HCT116 (cell line): ENCODE data around the gene FBXL13. TPM values are rescaled to one million over a fixed set of nuclear protein-coding genes. Genes with fewer than 3 reads are reported as not detected.

Source experiments
- ATAC-seq: fragments of 200-7000 bp; cut with Tn5 transposase; 2 replicates; pipeline ENCODE4 v1.9.1; 2020; ENCODE audit warnings: mild to moderate bottlenecking, moderate library complexity
- BruUV-seq: library from RNA; stranded (reverse); fragments of 400-500 nt; replicated peaks from 2 replicates; lab custom pipeline; 2021; lab: Mats Ljungman, UMichigan
- CTCF ChIA-PET: fragments of 300-600 bp; sonication (Branson Sonifier 250); formaldehyde crosslinking; loops from one replicate; lab custom pipeline; 2021; ENCODE audit warnings: antibody characterized with exemption; lab: Charles Lee
- POLR2A ChIA-PET: fragments of 300-600, 350-600 bp; sonication (Branson Sonifier 250); formaldehyde crosslinking; loops from one replicate; lab custom pipeline; 2021; ENCODE audit warnings: antibody characterized with exemption; lab: Charles Lee
- RAD21 ChIA-PET, 2 experiments: fragments of 300-600 bp; sonication (Branson Sonifier 250); formaldehyde crosslinking; loops; one replicate each; lab custom pipeline; 2023; ENCODE audit warnings: low total read pairs in 2 of 2; ENCODE audit not compliant: uncharacterized antibody in 2 of 2, unreplicated experiment in 2 of 2, low non-redundant PET in 1 of 2; lab: Charles Lee
- DNase-seq: peaks from one replicate; pipeline ENCODE4 v3.0.0-alpha.2; 2010; ENCODE audit warnings: low read depth, low spot score
- H2AFZ ChIP-seq: fragments of 200-600 bp; shearing (Covaris generic), sonication (generic); 2 replicates; pipeline ENCODE4 v1.6.1; 2017; ENCODE audit warnings: low read depth, mixed run types, mixed read lengths, antibody characterized with exemption, low read length; ENCODE audit not compliant: poor library complexity, severe bottlenecking
- H3K27ac ChIP-seq: 2 replicates; pipeline ENCODE4 v1.5.1; 2012; ENCODE audit warnings: low read depth, low read length
- H3K27me3 ChIP-seq: fragments of 200-600 bp; sonication (generic); 2 replicates; pipeline ENCODE4 v1.6.1; 2016; ENCODE audit warnings: mixed run types, low read length, mixed read lengths; ENCODE audit not compliant: insufficient read depth
- H3K36me3 ChIP-seq, 2 experiments: fragments of 200-500 bp in 1 of 2; fragments of 200-600 bp in 1 of 2; sonication (Bioruptor generic) in 1 of 2; sonication (generic) in 1 of 2; 2 replicates each; pipeline versions ENCODE4 v1.5.1 to v1.6.1; 2014 to 2016; ENCODE audit warnings: low read length in 2 of 2, inconsistent platforms in 1 of 2, mixed read lengths in 1 of 2, mixed run types in 1 of 2; ENCODE audit not compliant: insufficient read depth in 2 of 2, control insufficient read depth in 1 of 2
- H3K4me1 ChIP-seq, 2 experiments: fragments of 200-600 bp in 1 of 2; sonication (generic) in 1 of 2; 2 replicates each; pipeline versions ENCODE4 v1.5.1 to v1.6.1; 2012 to 2017; ENCODE audit warnings: low read length in 2 of 2, inconsistent platforms in 1 of 2, mild to moderate bottlenecking in 1 of 2, mixed read lengths in 1 of 2, mixed run types in 1 of 2, moderate library complexity in 1 of 2; ENCODE audit not compliant: insufficient read depth in 2 of 2, control insufficient read depth in 1 of 2
- H3K4me2 ChIP-seq: fragments of 200-600 bp; sonication (generic); 2 replicates; pipeline ENCODE4 v1.6.1; 2017; ENCODE audit warnings: mixed run types, low read length, mixed read lengths
- H3K4me3 ChIP-seq, 2 experiments: fragments of 200-600 bp in 1 of 2; sonication (generic) in 1 of 2; replicated peaks in 1 of 2; 2 replicates each; pipeline ENCODE4 v1.5.1; 2011 to 2016; ENCODE audit warnings: low read length in 2 of 2, control low read depth in 1 of 2, low read depth in 1 of 2, mild to moderate bottlenecking in 1 of 2, mixed read lengths in 1 of 2, mixed run types in 1 of 2
- H3K79me2 ChIP-seq: fragments of 200-600 bp; sonication (generic); 2 replicates; pipeline ENCODE4 v1.6.1; 2017; ENCODE audit warnings: mild to moderate bottlenecking, mixed run types, low read length, moderate library complexity, mixed read lengths; ENCODE audit not compliant: insufficient read depth
- H3K9ac ChIP-seq: fragments of 200-600 bp; sonication (generic); 2 replicates; pipeline ENCODE4 v1.6.1; 2016; ENCODE audit warnings: low read length, mixed read lengths
- H3K9me2 ChIP-seq: fragments of 200-600 bp; sonication (generic), shearing (Covaris generic); 2 replicates; pipeline ENCODE4 v1.6.1; 2017; ENCODE audit warnings: mixed run types, mild to moderate bottlenecking, moderate library complexity; ENCODE audit not compliant: insufficient read depth
- H3K9me3 ChIP-seq, 2 experiments: fragments of 200-500 bp in 1 of 2; fragments of 200-600 bp in 1 of 2; sonication (Bioruptor generic) in 1 of 2; sonication (generic) in 1 of 2; 2 replicates each; pipeline ENCODE4 v1.6.1; 2014 to 2017; ENCODE audit warnings: low read length in 2 of 2, mixed read lengths in 2 of 2, inconsistent platforms in 1 of 2, low read depth in 1 of 2, mild to moderate bottlenecking in 1 of 2, mixed run types in 1 of 2, moderate library complexity in 1 of 2; ENCODE audit not compliant: control insufficient read depth in 1 of 2, insufficient read depth in 1 of 2
- H4K20me1 ChIP-seq: fragments of 200-600 bp; sonication (generic), shearing (Covaris generic); 2 replicates; pipeline ENCODE4 v1.6.1; 2017; ENCODE audit warnings: mixed run types, mild to moderate bottlenecking, moderate library complexity; ENCODE audit not compliant: insufficient read depth
- CEBPB ChIP-seq: IDR thresholded peaks from 2 replicates; pipeline ENCODE4 v1.6.1; 2012; ENCODE audit warnings: low read depth
- POLR2AphosphoS5 ChIP-seq: IDR thresholded peaks from 2 replicates; pipeline ENCODE4 v1.6.1; 2011; ENCODE audit warnings: mild to moderate bottlenecking, low read depth, low read length, moderate library complexity
- SIN3A ChIP-seq: IDR thresholded peaks from 2 replicates; pipeline ENCODE4 v1.6.1; 2012; ENCODE audit warnings: low read depth
- SRF ChIP-seq: IDR thresholded peaks from 2 replicates; pipeline ENCODE4 v1.6.1; 2012; ENCODE audit warnings: low read depth
- TCF7L2 ChIP-seq: IDR thresholded peaks from 2 replicates; pipeline ENCODE4 v1.7.0; 2011; ENCODE audit warnings: borderline replicate concordance, inconsistent platforms; ENCODE audit not compliant: insufficient read depth, insufficient read length; ENCODE audit errors: extremely low read depth
- YY1 ChIP-seq: IDR thresholded peaks from 2 replicates; pipeline ENCODE4 v1.6.1; 2011; ENCODE audit warnings: low read length, low read depth, moderate library complexity, mild to moderate bottlenecking; ENCODE audit not compliant: insufficient replicate concordance; ENCODE audit errors: extremely low read depth
- ZBTB33 ChIP-seq: IDR thresholded peaks from 2 replicates; pipeline ENCODE4 v1.6.1; 2011; ENCODE audit warnings: mild to moderate bottlenecking, low read length, moderate library complexity; ENCODE audit not compliant: insufficient replicate concordance; ENCODE audit errors: extremely low read depth
- intact Hi-C: fragments of 100-400 bp; cut with micrococcal nuclease; formaldehyde crosslinking; loops from 2 replicates; pipeline ENCODE4 v1.10.0; 2022
- total RNA-seq: library from RNA; stranded (reverse); gene quantifications from one replicate; pipeline ENCODE4 v1.2.1, GENCODE V29; 2021; ENCODE audit not compliant: unreplicated experiment
- TF ChIP-seq, protein P1 (sequence below): IDR thresholded peaks from 2 replicates; pipeline ENCODE4 v1.6.1; 2012
- TF ChIP-seq, protein P2 (sequence below), 3 experiments: fragments of 200-600 bp in 1 of 3; sonication (generic) in 1 of 3; IDR thresholded peaks in 2 of 3; conservative IDR thresholded peaks in 1 of 3; 2 replicates each; pipeline ENCODE4 v1.5.1; 2012 to 2017; ENCODE audit warnings: low read depth in 2 of 3, low read length in 2 of 3, antibody characterized with exemption in 1 of 3, borderline replicate concordance in 1 of 3, control low read depth in 1 of 3, mild to moderate bottlenecking in 1 of 3, mixed read lengths in 1 of 3, mixed run types in 1 of 3, moderate library complexity in 1 of 3; ENCODE audit not compliant: insufficient read depth in 1 of 3

Gene FBXL13
- total RNA-seq, 1 experiment from 2014 or later: 1.0 TPM

- H3K27ac ChIP-seq: no peak overlapping the region
- no peak for TF ChIP-seq YY1
- RAD21 ChIA-PET: no interaction called here
- no peak overlapping the region for H2AFZ ChIP-seq
- no peak overlapping the region for H3K9ac ChIP-seq
- H3K27me3 ChIP-seq: no peaks in the 10 kb centered on the region
- ATAC-seq: no peak
- H4K20me1 ChIP-seq: no peaks in the 10 kb centered on the region
- H3K9me3 ChIP-seq: no peaks in the 10 kb centered on the region
- BruUV-seq: no TSS peak
- POLR2A ChIA-PET: no interaction called here
- no peaks in the 10 kb centered on the region for H3K79me2 ChIP-seq
- peaks cover 9 to 24% of the 10 kb centered on the region in 2 experiments for H3K4me1 ChIP-seq
- H3K36me3 ChIP-seq: no peaks in the 10 kb centered on the region
- H3K4me3 ChIP-seq: no peak overlapping the region
- DNase-seq: no peak
- H3K9me2 ChIP-seq: no peaks in the 10 kb centered on the region
- CTCF ChIA-PET: no interaction called here
- no peak overlapping the region for H3K4me2 ChIP-seq
- intact Hi-C loops: no loop called here
Measured at GRCh38 chr7:102869195-102869594, 205.4 kb downstream of the FBXL13 start.

- intact Hi-C loops: no loop called here
- no peaks in the 10 kb centered on the region for H3K79me2 ChIP-seq
- TF ChIP-seq SRF: no peak
- no peak for TF ChIP-seq POLR2AphosphoS5
- TF ChIP-seq SIN3A: no peak
- TF ChIP-seq, protein P1, sequence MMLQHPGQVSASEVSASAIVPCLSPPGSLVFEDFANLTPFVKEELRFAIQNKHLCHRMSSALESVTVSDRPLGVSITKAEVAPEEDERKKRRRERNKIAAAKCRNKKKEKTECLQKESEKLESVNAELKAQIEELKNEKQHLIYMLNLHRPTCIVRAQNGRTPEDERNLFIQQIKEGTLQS: no peak
- no peak for TF ChIP-seq TCF7L2
- no peak for TF ChIP-seq YY1
- TF ChIP-seq CEBPB: no peak
- TF ChIP-seq, protein P2, sequence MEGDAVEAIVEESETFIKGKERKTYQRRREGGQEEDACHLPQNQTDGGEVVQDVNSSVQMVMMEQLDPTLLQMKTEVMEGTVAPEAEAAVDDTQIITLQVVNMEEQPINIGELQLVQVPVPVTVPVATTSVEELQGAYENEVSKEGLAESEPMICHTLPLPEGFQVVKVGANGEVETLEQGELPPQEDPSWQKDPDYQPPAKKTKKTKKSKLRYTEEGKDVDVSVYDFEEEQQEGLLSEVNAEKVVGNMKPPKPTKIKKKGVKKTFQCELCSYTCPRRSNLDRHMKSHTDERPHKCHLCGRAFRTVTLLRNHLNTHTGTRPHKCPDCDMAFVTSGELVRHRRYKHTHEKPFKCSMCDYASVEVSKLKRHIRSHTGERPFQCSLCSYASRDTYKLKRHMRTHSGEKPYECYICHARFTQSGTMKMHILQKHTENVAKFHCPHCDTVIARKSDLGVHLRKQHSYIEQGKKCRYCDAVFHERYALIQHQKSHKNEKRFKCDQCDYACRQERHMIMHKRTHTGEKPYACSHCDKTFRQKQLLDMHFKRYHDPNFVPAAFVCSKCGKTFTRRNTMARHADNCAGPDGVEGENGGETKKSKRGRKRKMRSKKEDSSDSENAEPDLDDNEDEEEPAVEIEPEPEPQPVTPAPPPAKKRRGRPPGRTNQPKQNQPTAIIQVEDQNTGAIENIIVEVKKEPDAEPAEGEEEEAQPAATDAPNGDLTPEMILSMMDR (IDR thresholded peaks at IDR 0.05 in 2 of 3, conservative IDR thresholded peaks at IDR 0.05 in 1 of 3; ENCODE audit: borderline replicate concordance in 1 of 3, insufficient read depth in 1 of 3, low read depth in 2 of 3, low read length in 2 of 3): no peak
- no peak for TF ChIP-seq ZBTB33
Measured at GRCh38 chr7:102866535-102867215, 207.9 kb downstream of the FBXL13 start.

More at GRCh38 chr7:102866535-102867215, 207.9 kb downstream of the FBXL13 start:
- Histone ChIP-seq H3K4me1 (no peaks in the 10 kb centered on the region), H3K27me3 (no peaks in the 10 kb centered on the region), H3K36me3 (no peaks in the 10 kb centered on the region), H2AFZ (no peak overlapping the region), H3K9me3 (no peaks in the 10 kb centered on the region), H3K4me2 (no peak overlapping the region), H3K27ac (no peak overlapping the region), H3K9me2 (no peaks in the 10 kb centered on the region), H4K20me1 (no peaks in the 10 kb centered on the region), H3K9ac (no peak overlapping the region), H3K4me3 (no peak overlapping the region)
- ChIA-PET POLR2A (no interaction called here), RAD21 (no interaction called here), CTCF (interaction anchor here (1.3 kb wide), 1 partner anchor 195 kb away, joined by 3 read pairs; no protein-coding TSS in a partner anchor)
- ATAC-seq (no peak), DNase-seq (no peak)
- no TSS peak for BruUV-seq
